GM19351 (cell line): ENCODE data around the gene PPCS.

ENCODE experiments used
- ATAC-seq: cut with Tn5 transposase; IDR thresholded peaks from one replicate; pipeline ENCODE4 v1.9.1; 2021; ENCODE audit warnings: mild to moderate bottlenecking, moderate library complexity; ENCODE audit not compliant: unreplicated experiment

PPCS gene

GRCh38 chr1:42456010-42456753, at the start of gene PPCS, which contains the start of gene ZMYND12:
Gene PPCS, plus strand, starts transcription at chr1:42456543. Its CDS starts 23 bp downstream, at chr1:42456566.
Gene ZMYND12, minus strand, starts transcription at chr1:42456022. Its CDS starts 25 bp downstream, at chr1:42455997.
- peak; percentile 78 for ATAC-seq

- no peak for ATAC-seq
Observed at GRCh38 chr1:42414551-42415496, 41.5 kb upstream of the PPCS start.

GRCh38 chr1:42417166-42417565, 39.2 kb upstream of the PPCS start:
- no peak for ATAC-seq

- no peak for ATAC-seq
Observed at GRCh38 chr1:42418516-42418915, 37.8 kb upstream of the PPCS start.

GRCh38 chr1:42419126-42419821, 37.1 kb upstream of the PPCS start:
- ATAC-seq = no peak

- ATAC-seq = no peak
Observed at GRCh38 chr1:42420121-42420520, 36.2 kb upstream of the PPCS start.

- no peak for ATAC-seq
Observed at GRCh38 chr1:42420911-42421585, 35.3 kb upstream of the PPCS start.

- ATAC-seq = no peak
Observed at GRCh38 chr1:42422737-42423136, 33.6 kb upstream of the PPCS start.

- ATAC-seq = no peak
Observed at GRCh38 chr1:42423681-42424080, 32.7 kb upstream of the PPCS start.

- no peak for ATAC-seq
Observed at GRCh38 chr1:42424201-42424600, 32.1 kb upstream of the PPCS start.

- no peak for ATAC-seq
Observed at GRCh38 chr1:42427240-42427639, 29.1 kb upstream of the PPCS start.

- no peak for ATAC-seq
Observed at GRCh38 chr1:42429603-42430002, 26.7 kb upstream of the PPCS start.

GRCh38 chr1:42430286-42431135, 25.8 kb upstream of the PPCS start:
- ATAC-seq = no peak

GRCh38 chr1:42431514-42431913, 24.8 kb upstream of the PPCS start:
- ATAC-seq = no peak

GRCh38 chr1:42432714-42433113, 23.6 kb upstream of the PPCS start:
- ATAC-seq = no peak

- no peak for ATAC-seq
Observed at GRCh38 chr1:42433369-42433768, 23.0 kb upstream of the PPCS start.

- ATAC-seq = no peak
Observed at GRCh38 chr1:42434340-42434739, 22.0 kb upstream of the PPCS start.

- no peak for ATAC-seq
Observed at GRCh38 chr1:42439940-42440339, 16.4 kb upstream of the PPCS start.

GRCh38 chr1:42442662-42443061, 13.7 kb upstream of the PPCS start:
- ATAC-seq = no peak

GRCh38 chr1:42449256-42449655, 7.1 kb upstream of the PPCS start:
- ATAC-seq = no peak
